ENCODE measurements around the gene FBXO9. TPM values are rescaled to one million over a fixed set of nuclear protein-coding genes. Genes with fewer than 3 reads are reported as not detected.

Gene FBXO9
- total RNA-seq, 1 donor from 2014 or later = 85.7 TPM

- Mint-ChIP-seq H3K27ac (no peak overlapping the region), H3K9me3 (ENCODE audit: low read depth) (no peaks in the 10 kb centered on the region), H3K4me3 (ENCODE audit: low read depth) (no peak overlapping the region), H3K4me1 (ENCODE audit: low read depth) (no peaks in the 10 kb centered on the region), H3K36me3 (ENCODE audit: insufficient read depth) (no peaks in the 10 kb centered on the region), H3K27me3 (peaks cover 3% of the 10 kb centered on the region)
- DNase-seq (ENCODE audit: low spot score, unreplicated experiment) = no peak
- TF ChIP-seq CTCF (IDR thresholded peaks at IDR 0.05; ENCODE audit: unreplicated experiment) = no peak
Measured at GRCh38 chr6:53136000-53136609, 70.9 kb downstream of the FBXO9 start.

- Mint-ChIP-seq H3K27ac (no peak overlapping the region), H3K36me3 (ENCODE audit: insufficient read depth) (no peaks in the 10 kb centered on the region), H3K4me3 (ENCODE audit: low read depth) (no peak overlapping the region), H3K9me3 (ENCODE audit: low read depth) (no peaks in the 10 kb centered on the region), H3K4me1 (ENCODE audit: low read depth) (no peaks in the 10 kb centered on the region), H3K27me3 (no peaks in the 10 kb centered on the region)
- TF ChIP-seq CTCF (IDR thresholded peaks at IDR 0.05; ENCODE audit: unreplicated experiment) = no peak
- no peak for DNase-seq (ENCODE audit: low spot score, unreplicated experiment)
Measured at GRCh38 chr6:53139841-53140413, 74.7 kb downstream of the FBXO9 start.

GRCh38 chr6:53142810-53143209 is 77.6 kb downstream of the FBXO9 start:
- Mint-ChIP-seq H3K27ac (no peak overlapping the region), H3K9me3 (ENCODE audit: low read depth) (no peaks in the 10 kb centered on the region), H3K36me3 (ENCODE audit: insufficient read depth) (no peaks in the 10 kb centered on the region), H3K4me3 (ENCODE audit: low read depth) (no peak overlapping the region), H3K27me3 (no peaks in the 10 kb centered on the region), H3K4me1 (ENCODE audit: low read depth) (no peaks in the 10 kb centered on the region)
- no peak for DNase-seq (ENCODE audit: low spot score, unreplicated experiment)
- no peak for TF ChIP-seq CTCF (IDR thresholded peaks at IDR 0.05; ENCODE audit: unreplicated experiment)

GRCh38 chr6:53143710-53144109 is 78.5 kb downstream of the FBXO9 start:
- DNase-seq (ENCODE audit: low spot score, unreplicated experiment) = no peak
- H3K4me1 Mint-ChIP-seq (ENCODE audit: low read depth) = no peaks in the 10 kb centered on the region
- H3K9me3 Mint-ChIP-seq (ENCODE audit: low read depth) = no peaks in the 10 kb centered on the region
- no peak overlapping the region for H3K27ac Mint-ChIP-seq
- no peak overlapping the region for H3K4me3 Mint-ChIP-seq (ENCODE audit: low read depth)
- no peak for TF ChIP-seq CTCF (IDR thresholded peaks at IDR 0.05; ENCODE audit: unreplicated experiment)
- H3K27me3 Mint-ChIP-seq = no peaks in the 10 kb centered on the region
- H3K36me3 Mint-ChIP-seq (ENCODE audit: insufficient read depth) = no peaks in the 10 kb centered on the region

- Mint-ChIP-seq H3K36me3 (ENCODE audit: insufficient read depth) (no peaks in the 10 kb centered on the region), H3K27me3 (no peaks in the 10 kb centered on the region), H3K4me3 (ENCODE audit: low read depth) (no peak overlapping the region), H3K27ac (no peak overlapping the region), H3K9me3 (ENCODE audit: low read depth) (no peaks in the 10 kb centered on the region), H3K4me1 (ENCODE audit: low read depth) (no peaks in the 10 kb centered on the region)
- TF ChIP-seq CTCF (IDR thresholded peaks at IDR 0.05; ENCODE audit: unreplicated experiment) = no peak
- no peak for DNase-seq (ENCODE audit: low spot score, unreplicated experiment)
Measured at GRCh38 chr6:53144802-53145201, 79.6 kb downstream of the FBXO9 start.
